OCI-LY3 (cell line): Measurements from ENCODE around the gene HMSD.

Source experiments
- H2AFZ ChIP-seq: fragments of 200-600, 300-600 bp; shearing (Covaris generic); 2 replicates; pipeline ENCODE4 v1.6.0; 2014; ENCODE audit warnings: antibody characterized with exemption, low read depth, low read length
- H3K27ac ChIP-seq: fragments of 200-600, 300-600 bp; sonication (generic); 2 replicates; pipeline ENCODE4 v1.5.1; 2014; ENCODE audit warnings: mild to moderate bottlenecking, low read length, moderate library complexity, mixed read lengths
- H3K27me3 ChIP-seq: fragments of 200-600, 300-600 bp; sonication (generic); 2 replicates; pipeline ENCODE4 v1.6.1; 2014; ENCODE audit warnings: low read depth, low read length, mixed read lengths
- H3K36me3 ChIP-seq: fragments of 200-600, 300-600 bp; sonication (generic); replicated peaks from 2 replicates; pipeline ENCODE3; 2014; ENCODE audit warnings: low read depth, low read length, mixed read lengths
- H3K4me1 ChIP-seq: fragments of 300-600, 200-600 bp; sonication (generic); 2 replicates; pipeline ENCODE4 v1.6.1; 2014; ENCODE audit warnings: low read length, mixed read lengths
- H3K4me2 ChIP-seq: fragments of 200-600, 300-600 bp; sonication (generic); 2 replicates; pipeline ENCODE4 v1.6.1; 2014; ENCODE audit warnings: low read length, mixed read lengths
- H3K4me3 ChIP-seq: fragments of 300-600, 200-600 bp; sonication (generic); 2 replicates; pipeline ENCODE4 v1.5.1; 2014; ENCODE audit warnings: antibody characterized with exemption, mild to moderate bottlenecking, low read length, moderate library complexity
- H3K79me2 ChIP-seq: fragments of 300-600, 200-600 bp; shearing (Covaris generic); 2 replicates; pipeline ENCODE4 v1.6.1; 2014; ENCODE audit warnings: mild to moderate bottlenecking, low read length, mixed read lengths
- H3K9ac ChIP-seq: fragments of 300-600, 200-600 bp; shearing (Covaris generic); 2 replicates; pipeline ENCODE4 v1.6.0; 2014; ENCODE audit warnings: mild to moderate bottlenecking, low read length, moderate library complexity
- H3K9me3 ChIP-seq: fragments of 200-600, 300-600 bp; shearing (Covaris generic); 2 replicates; pipeline ENCODE4 v1.6.1; 2014; ENCODE audit warnings: low read length, mixed read lengths; ENCODE audit not compliant: insufficient read depth
- H4K20me1 ChIP-seq: fragments of 200-600, 300-600 bp; sonication (generic); 2 replicates; pipeline ENCODE4 v1.6.1; 2016; ENCODE audit warnings: low read length, mixed read lengths; ENCODE audit not compliant: insufficient read depth
- CTCF ChIP-seq: fragments of 200-600, 300-600 bp; sonication (generic); IDR thresholded peaks from 2 replicates; pipeline ENCODE4 v1.5.1; 2014; ENCODE audit warnings: antibody characterized with exemption, low read length, low read depth
- EZH2phosphoT487 ChIP-seq: fragments of 200-600 bp; shearing (Covaris generic); IDR thresholded peaks from 2 replicates; pipeline ENCODE4 v1.6.1; 2018; ENCODE audit warnings: antibody characterized with exemption, mixed run types, low read depth

The HMSD gene

GRCh38 chr18:63970809-63971205, 21.7 kb downstream of the HMSD start:
- Histone ChIP-seq H3K9ac (peak overlapping the region; percentile 83), H3K36me3 (no peaks in the 10 kb centered on the region), H3K9me3 (no peaks in the 10 kb centered on the region), H3K79me2 (peaks cover 11% of the 10 kb centered on the region; the same call in 1 of the 2 replicates), H2AFZ (peak overlapping the region; percentile 89), H3K4me2 (peak overlapping the region; percentile 88), H3K27me3 (peaks cover 8% of the 10 kb centered on the region), H4K20me1 (no peaks in the 10 kb centered on the region), H3K27ac (peak overlapping the region; percentile 60), H3K4me1 (peaks cover 46% of the 10 kb centered on the region), H3K4me3 (peak overlapping the region; percentile 80)
- no peak for TF ChIP-seq EZH2phosphoT487
- no peak for TF ChIP-seq CTCF

- Histone ChIP-seq H3K27ac (no peak overlapping the region), H4K20me1 (no peaks in the 10 kb centered on the region), H3K9me3 (no peaks in the 10 kb centered on the region), H3K4me1 (peaks cover 50% of the 10 kb centered on the region), H3K79me2 (peaks cover 11% of the 10 kb centered on the region; the same call in 1 of the 2 replicates), H3K4me3 (peak overlapping the region; percentile 80), H3K27me3 (peaks cover 3% of the 10 kb centered on the region; the same call in 1 of the 2 replicates), H3K36me3 (no peaks in the 10 kb centered on the region), H3K4me2 (peak overlapping the region; percentile 88), H3K9ac (peak overlapping the region; percentile 83), H2AFZ (no peak overlapping the region; the same call in 1 of the 2 replicates)
- TF ChIP-seq EZH2phosphoT487 (no peak), CTCF (no peak)
Measured at GRCh38 chr18:63971320-63972001, 22.4 kb downstream of the HMSD start.

- Histone ChIP-seq H2AFZ (no peak overlapping the region), H3K79me2 (peaks cover 11% of the 10 kb centered on the region; the same call in 1 of the 2 replicates), H3K4me2 (no peak overlapping the region), H3K9me3 (no peaks in the 10 kb centered on the region), H3K27ac (no peak overlapping the region), H4K20me1 (no peaks in the 10 kb centered on the region), H3K9ac (no peak overlapping the region), H3K4me3 (no peak overlapping the region), H3K36me3 (no peaks in the 10 kb centered on the region), H3K27me3 (no peaks in the 10 kb centered on the region), H3K4me1 (peaks cover 50% of the 10 kb centered on the region)
- TF ChIP-seq EZH2phosphoT487 (no peak), CTCF (no peak)
Measured at GRCh38 chr18:63972002-63972376, 22.9 kb downstream of the HMSD start.

- Histone ChIP-seq H3K27ac (peak overlapping the region; percentile 81), H3K36me3 (no peaks in the 10 kb centered on the region), H2AFZ (peak overlapping the region; percentile 43), H4K20me1 (no peaks in the 10 kb centered on the region), H3K9ac (peak overlapping the region; percentile 51), H3K4me3 (peak overlapping the region; percentile 50), H3K4me2 (peak overlapping the region; percentile 79), H3K27me3 (no peaks in the 10 kb centered on the region), H3K4me1 (peaks cover 54% of the 10 kb centered on the region), H3K79me2 (peaks cover 11% of the 10 kb centered on the region; the same call in 1 of the 2 replicates), H3K9me3 (no peaks in the 10 kb centered on the region)
- TF ChIP-seq EZH2phosphoT487 = no peak
- TF ChIP-seq CTCF = peak; percentile 81
Measured at GRCh38 chr18:63974991-63975390, 25.9 kb downstream of the HMSD start.
